GM19043 (cell line): Measurements from ENCODE around the gene ECM2.
"Not testable (repeated sequence)": the region's sequence is repeated elsewhere in the genome, so short reads cannot be mapped to it uniquely, and the experiment has no call there.

Experiments
- ATAC-seq: cut with Tn5 transposase; IDR thresholded peaks from one replicate; pipeline ENCODE4 v1.9.1; 2021; ENCODE audit warnings: low read depth; ENCODE audit not compliant: unreplicated experiment

Gene ECM2

GRCh38 chr9:92535940-92536850 is at the start of gene ECM2:
Gene ECM2, minus strand, starts transcription at chr9:92535990. Its CDS starts 13,124 bp downstream, at chr9:92522866.
- no peak for ATAC-seq

DNA sequence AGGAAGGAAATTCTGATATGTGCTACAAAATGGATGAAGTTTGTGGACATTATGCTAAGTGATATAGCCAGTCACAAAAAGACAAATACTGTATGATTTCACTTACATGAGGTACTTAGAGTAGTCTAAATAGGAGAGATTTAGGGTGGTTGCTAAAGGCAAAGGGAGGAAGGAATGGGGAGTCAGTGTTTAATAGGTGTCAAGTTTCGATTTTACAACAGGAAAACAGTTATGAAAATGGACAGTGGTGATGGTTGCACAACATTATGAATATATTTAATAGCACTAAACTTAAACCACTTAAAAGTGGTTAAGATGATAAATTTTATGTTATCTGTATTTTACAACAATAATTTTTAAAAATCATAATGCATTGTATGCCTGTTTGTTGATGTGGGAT is 40.4 kb upstream of the ECM2 start:
- ATAC-seq = no peak

DNA sequence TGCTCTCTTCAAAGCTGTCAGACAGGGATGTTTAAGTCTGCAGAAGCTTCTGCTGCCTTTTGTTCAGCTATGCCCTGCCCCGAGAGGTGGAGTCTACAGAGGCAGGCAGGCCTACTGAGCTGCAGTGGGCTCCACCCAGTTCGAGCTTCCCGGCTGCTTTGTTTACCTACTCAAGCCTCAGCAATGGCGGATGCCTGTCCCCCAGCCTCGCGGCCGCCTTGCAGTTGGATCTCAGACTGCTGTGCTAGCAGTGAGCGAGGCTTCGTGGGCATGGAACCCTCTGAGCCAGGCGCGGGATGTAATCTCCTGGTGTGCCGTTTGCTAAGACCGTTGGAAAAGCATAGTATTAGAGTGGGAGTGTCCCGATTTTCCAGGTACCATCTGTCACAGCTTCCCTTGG is 37.8 kb upstream of the ECM2 start:
- not testable (repeated sequence) for ATAC-seq

GRCh38 chr9:92571871-92572270 is 36.1 kb upstream of the ECM2 start:
- ATAC-seq = not testable (repeated sequence)

DNA sequence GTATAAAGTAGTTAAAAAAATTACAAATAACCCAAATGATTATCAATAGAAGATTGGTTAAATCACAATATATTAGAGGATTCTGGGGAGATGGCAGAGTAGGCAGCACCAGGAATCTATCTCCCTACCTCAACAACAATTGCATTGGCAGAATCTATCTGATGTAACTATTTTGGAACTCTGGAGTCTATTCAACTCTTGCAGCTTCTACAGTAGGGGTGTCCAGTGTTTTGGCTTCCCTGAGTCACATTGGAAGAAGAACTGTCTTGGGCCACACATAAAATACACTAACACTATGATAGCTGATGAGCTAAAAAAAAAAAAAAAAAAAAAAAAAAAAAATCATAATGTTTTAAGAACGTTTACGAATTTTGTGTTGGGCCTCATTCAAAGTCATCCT is 29.2 kb upstream of the ECM2 start:
- no peak for ATAC-seq

GRCh38 chr9:92564504-92564903 is 28.7 kb upstream of the ECM2 start:
- no peak for ATAC-seq

- no peak for ATAC-seq
Observed at GRCh38 chr9:92563116-92564100, 27.6 kb upstream of the ECM2 start.

DNA sequence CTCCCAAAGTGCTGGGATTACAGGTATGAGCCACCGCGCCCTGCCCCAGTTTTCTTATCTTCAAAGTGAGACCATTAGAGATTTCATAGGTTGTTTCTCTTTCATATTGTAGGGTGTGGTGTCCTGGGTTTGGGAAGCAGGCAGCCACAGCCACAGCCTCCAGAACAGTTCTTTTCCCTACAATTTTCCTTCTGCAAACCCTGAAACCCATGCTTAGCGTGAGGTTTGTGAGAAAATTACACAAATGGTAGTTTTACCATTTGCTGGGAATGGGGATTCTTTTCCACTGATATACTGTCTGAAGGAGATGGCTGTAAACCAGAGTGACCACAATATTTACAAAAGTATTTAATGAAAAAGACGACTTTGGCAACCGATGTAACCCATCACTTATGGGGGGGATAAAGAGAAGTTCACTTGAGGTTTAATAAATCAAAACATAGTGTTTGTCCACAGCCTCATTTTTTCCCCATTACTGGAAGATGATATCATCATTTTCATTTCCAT is 26.7 kb upstream of the ECM2 start:
- ATAC-seq = no peak

GRCh38 chr9:92561374-92562330 is 25.9 kb upstream of the ECM2 start:
- no peak for ATAC-seq

- ATAC-seq = no peak
Observed at GRCh38 chr9:92558612-92559374, 23.0 kb upstream of the ECM2 start.

DNA sequence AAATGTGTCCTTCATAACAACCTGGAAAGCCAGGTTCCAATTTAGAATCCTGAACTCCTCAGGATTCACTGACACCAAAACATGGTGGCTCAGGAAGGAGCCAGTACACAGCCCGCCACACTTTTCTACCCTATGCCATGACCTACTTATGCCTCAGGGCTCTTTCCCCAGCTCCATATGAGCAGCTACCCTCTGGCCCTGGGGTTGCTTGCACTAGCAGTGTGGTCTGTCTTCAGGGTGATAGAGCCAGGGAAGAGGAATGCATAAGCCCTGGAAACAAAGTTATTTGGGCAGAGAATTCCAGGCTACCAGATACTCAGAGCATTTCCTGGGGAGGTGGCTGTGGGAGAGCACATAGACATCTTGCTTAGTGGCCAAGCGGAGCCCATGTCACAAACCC is 15.0 kb upstream of the ECM2 start:
- ATAC-seq = no peak

- ATAC-seq = no peak
Observed at GRCh38 chr9:92547356-92547755, 11.6 kb upstream of the ECM2 start.

- no peak for ATAC-seq
Observed at GRCh38 chr9:92545002-92545510, 9.3 kb upstream of the ECM2 start.

- no peak for ATAC-seq
Observed at GRCh38 chr9:92543972-92544371, 8.2 kb upstream of the ECM2 start.

DNA sequence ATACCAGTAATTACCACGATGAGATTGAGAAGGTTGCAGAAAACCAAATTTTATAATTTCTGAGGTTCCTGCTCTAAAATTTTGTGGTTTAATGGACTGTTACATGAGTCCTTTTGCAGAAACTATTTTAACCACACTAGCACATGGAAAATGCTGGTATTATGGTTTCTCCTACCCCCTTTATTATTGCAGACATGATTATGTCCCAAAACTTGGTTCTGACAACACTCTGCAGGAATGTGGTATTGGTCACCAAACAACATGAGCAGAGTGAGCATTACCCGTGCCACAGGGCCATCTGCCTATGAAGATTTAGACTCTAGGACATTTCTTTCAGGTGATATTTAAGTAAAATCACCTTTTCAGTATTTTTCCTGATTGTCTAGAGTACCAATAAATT is 2.8 kb upstream of the ECM2 start:
- ATAC-seq = no peak

GRCh38 chr9:92534674-92535073 is 1.1 kb downstream of the ECM2 start:
- ATAC-seq = no peak

DNA sequence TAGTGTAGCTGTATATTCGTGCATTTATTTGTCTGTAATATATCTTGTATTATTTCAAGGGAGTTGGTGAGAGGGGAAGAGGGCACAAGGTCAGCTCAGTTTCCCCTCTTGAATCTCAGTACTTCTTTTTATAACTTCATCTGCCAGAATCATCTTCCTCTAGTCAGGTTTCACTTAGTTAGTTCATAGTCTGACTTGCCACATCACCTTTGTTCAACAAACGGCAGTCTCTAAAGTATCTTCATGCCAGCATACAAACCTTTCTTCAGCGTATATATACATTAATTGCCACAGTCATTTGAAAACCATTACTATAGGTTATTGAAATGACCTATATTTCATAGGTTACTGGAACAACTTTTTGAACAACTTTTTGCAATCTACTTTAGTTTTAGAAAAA is 1.6 kb downstream of the ECM2 start:
- ATAC-seq = no peak

DNA sequence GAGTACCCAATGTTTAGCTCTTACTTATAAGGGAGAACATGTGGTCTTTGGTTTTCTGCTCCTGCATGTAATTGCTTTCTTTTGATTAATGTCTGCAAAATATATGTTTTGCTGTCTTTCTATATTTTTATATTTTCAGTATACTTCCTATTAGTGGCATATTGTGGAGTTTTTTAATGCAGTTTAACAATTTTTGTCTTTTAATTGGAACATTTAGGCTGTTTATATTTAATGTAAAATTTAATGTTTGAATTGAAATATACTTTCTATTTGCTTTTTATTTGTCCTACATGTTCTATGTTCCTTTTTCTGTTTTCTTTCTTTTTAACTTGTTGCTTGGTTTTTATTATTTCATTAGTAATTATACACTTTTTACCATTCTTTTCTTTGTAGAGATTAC is 4.9 kb downstream of the ECM2 start:
- ATAC-seq = no peak

- ATAC-seq = no peak
Observed at GRCh38 chr9:92529124-92529523, 6.7 kb downstream of the ECM2 start.
